NCI-H146 treated with DMSO at 0.1 percent for 48 hours (cell line): ENCODE results near the gene TRIP11.
A peak's percentile ranks its signal among the peaks of the same experiment; 100 is the strongest.
"Not testable (repeated sequence)": the region's sequence is repeated elsewhere in the genome, so short reads cannot be mapped to it uniquely, and the experiment has no call there.

Experiments
- DNase-seq: peaks from one replicate; lab custom pipeline; 2025; ENCODE audit not compliant: unreplicated experiment; lab: John Stamatoyannopoulos, UW

TRIP11 gene

DNA sequence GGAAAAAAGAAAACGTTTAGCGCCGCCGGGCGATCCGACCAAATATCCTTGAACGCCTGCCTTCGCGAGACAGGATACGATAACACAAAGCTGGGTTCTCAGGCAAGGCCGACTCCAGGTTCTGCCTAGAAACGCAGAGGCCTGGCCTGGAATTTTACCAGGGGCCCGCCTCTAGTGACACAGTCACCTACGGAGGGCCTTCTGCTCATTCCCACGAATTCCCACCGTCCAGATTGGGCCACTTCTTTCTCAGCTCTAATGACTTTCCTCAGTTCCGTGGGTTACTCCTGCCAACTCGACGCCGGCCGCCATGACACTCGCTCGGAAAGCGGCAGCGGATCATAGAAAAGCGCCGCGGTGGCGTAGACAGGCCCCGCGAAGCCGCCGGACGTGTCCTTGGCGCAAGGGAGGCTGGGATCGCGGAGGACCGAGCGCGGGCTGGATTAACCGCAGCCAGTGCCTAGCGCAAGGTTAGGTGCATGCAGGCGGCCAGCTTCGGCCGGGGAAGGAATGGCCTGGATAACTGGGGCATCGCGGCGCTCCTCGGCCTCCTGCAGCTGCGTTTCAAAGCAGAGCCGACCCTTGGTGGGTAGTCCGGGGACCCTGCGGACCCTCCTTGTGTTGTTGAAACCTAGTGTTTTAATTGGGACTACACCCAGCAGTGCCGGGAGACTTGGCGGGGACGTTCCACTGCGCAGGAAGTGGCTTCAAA lies at the start of gene TRIP11:
TSS of gene TRIP11 (minus strand) at position 341 of the 712 bp plus-strand sequence. CDS start 374 bp downstream, outside the sequence.
- peak; percentile 67 for DNase-seq

DNA sequence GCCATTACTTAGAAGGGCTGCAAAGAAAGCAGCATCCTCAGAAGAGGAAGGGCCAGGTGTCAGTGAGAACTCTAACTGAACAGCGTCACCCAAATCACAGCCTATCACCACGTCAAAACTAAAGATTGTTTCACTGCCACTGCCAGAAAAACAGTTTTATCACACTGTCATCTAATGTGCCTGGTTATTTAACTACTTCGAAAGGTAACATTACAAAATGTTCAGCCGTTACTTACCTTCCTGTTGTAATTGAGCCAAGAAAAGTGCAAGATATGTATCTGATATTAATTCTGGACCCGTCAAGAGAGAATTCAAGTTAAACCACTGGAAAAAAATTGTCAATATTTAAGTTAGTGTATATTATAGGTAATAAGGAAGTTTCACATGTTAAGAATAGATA lies 48.6 kb upstream of the TRIP11 start:
- no peak for DNase-seq

DNA sequence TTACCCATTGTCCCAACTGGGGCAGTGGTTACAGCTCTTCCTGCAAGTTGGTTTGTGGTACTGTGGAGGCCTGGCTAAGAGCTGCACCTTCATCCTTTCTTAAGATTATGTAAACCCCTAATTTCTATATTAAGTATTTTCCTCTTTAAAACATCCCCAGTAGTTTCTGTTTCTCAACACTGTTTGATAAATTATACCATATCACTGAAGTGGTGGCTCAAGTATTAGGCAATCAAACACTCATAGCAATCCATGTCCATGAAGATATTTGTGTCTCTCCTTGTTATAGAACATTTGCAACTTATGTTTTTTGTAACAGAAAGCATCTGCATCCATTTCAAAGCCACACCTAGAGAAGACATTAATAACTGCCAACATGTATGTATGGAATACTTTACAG lies 34.7 kb upstream of the TRIP11 start:
- no peak for DNase-seq

DNA sequence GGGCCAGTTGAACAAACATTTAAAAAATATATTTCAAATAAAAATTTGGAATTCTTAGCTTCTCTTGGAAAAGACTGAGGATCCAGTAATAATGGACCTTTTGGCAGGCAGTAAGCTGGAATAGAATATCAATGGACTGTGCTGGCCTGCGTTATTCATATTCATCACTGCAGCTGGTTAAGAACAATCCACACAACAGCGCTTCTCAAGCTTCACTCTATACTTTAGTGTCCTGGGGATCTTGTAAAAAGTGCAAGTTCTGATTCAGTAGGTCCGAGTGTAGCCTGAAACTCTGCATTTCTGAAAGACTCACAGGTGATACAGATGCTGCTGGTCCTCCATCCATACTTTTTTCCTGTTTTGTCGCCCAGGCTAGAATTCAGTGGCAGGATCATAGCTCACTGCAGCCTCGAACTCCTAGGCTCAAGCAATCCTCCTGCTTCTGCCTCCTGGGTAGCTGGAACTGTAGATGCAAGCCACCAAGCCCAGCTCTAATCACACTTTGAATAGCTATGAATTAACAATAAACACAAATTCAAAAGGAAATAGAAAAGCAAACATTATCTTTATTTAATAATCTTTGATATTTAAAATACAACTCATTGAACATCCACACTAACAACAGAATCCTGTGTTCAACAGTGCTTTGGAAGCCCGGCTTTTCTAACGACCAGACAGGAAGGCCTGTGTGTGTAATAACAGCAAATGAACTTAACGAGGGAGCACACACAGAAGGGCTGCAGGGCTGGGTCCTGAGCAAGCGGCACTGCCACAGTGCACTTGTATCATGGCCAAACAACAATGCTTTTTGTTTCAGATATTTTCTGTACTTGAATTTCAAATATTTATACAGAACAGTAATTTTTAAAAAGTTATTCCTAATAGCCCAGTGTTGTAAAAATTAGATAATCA lies 18.4 kb upstream of the TRIP11 start:
- DNase-seq: no peak

DNA sequence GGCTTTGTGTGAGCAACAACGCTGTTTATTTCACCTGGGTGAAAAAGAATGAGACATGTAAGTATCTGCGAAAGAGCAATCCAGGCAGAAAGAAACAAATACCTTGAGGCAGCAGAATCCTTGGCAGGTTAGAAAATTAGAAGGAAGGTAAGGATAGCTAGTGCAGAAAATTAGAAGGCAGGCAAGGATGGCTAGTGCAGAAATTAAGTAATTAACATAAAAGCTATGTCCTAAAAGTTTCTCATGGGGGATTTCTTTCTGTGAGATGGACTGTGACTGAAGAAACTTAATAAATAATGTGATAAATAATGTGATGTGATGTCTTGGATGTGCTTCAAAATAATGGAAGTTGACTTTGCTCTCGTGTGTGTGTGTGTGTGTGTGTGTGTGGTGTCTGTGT lies 9.9 kb upstream of the TRIP11 start:
- DNase-seq: no peak

DNA sequence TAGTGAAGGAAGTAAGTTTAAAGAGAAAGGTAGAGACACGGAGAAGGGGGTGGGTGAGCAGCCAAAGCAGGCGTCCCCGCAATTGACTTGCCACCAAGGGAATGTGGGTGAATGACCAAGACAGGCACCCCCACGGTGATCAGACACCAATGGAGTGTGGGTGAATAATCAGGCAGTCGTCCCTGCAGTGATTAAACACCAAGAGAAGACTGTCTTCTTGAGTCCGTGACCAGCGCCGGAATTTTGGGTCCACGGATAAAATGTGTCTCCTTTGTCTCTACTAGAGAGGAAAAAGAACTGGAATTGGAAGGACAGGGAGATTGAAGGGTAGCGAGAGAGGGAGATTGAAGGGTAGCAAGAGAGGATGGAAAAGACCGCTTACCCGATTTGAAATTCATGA lies 9.4 kb upstream of the TRIP11 start:
- DNase-seq: not testable (repeated sequence)

DNA sequence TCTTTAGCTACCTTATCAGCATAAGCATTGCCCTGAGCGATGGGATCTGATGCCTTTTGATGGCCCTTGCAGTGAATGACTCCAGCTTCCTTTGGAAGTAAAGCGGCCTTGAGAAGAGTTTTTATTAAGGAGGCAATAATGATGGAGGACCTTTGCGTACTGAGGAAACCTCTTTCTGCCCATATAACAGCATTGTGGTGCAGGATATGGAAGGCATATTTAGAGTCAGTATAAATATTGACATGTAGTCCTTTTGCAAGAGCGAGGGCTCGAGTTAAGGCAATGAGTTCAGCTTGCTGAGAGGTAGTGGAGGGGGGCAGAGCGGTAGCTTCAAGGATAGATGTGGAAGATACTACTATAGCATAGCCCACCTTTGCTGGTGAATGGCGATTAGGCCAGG lies 6.0 kb upstream of the TRIP11 start:
- not testable (repeated sequence) for DNase-seq

DNA sequence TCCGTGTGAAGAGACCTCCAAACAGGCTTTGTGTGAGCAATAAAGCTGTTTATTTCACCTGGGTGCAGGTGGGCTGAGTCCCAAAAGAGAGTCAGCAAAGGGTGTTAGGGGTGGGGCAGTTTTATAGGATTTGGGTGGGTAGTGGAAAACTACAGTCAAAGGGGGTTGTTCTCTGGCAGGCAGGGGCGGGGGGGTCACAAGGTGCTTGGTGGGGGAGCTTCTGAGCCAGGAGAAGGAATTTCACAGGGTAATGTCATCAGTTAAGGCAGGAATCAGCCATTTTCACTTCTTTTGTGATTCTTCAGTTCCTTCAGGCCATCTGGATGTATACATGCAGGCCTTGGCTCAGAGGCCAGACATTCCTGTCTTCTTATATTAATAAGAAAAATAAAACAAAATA lies 1.9 kb upstream of the TRIP11 start:
- not testable (repeated sequence) for DNase-seq

DNA sequence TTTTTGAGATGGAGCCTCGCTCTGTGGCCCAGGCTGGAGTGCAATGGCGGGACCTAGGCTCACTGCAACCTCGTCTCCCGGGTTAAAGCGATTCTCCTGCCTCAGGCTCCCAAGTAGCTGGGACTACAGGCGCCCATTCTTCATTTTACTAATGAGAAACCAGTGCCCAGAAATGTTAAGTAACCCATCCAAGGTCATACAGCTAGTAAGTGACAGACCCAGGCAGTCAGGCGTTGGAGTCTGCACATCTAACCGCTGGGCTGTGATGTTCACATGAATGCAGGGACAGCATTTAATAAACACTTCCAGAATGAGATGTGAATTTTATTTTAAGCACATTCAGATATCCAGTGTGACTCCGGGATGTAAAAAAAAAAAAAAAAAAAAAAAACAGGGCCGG lies 1.3 kb upstream of the TRIP11 start:
- no peak for DNase-seq

DNA sequence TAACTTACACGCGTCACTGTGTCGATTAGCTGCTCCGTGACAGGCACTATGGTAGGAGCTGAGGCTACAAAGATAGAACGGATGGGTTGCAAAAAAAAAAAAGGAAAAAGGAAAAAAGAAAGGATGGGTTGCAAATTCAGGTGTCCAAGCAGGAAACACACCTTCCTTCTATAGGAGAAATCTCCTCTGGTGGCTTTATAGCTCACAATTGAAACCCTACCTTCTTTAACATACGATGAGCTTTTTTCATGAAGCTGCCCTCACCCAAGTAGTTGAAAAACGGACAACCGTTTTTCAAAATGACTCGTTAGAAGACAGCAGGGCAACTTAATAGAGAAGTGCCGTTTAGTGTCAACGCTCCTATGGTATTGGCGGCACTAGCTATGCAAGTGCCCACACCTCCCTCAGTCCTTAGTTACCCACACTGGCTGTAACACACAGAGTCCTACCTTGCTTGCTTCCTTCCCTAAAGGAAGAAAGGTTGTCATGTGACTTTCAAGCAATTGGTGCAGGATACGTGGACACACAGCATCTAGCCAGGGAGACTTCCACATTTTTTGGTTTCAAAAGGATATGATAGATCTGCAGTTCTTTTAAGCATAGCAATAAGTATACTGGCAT lies 682 bp upstream of the TRIP11 start:
- peak; percentile 19 for DNase-seq

DNA sequence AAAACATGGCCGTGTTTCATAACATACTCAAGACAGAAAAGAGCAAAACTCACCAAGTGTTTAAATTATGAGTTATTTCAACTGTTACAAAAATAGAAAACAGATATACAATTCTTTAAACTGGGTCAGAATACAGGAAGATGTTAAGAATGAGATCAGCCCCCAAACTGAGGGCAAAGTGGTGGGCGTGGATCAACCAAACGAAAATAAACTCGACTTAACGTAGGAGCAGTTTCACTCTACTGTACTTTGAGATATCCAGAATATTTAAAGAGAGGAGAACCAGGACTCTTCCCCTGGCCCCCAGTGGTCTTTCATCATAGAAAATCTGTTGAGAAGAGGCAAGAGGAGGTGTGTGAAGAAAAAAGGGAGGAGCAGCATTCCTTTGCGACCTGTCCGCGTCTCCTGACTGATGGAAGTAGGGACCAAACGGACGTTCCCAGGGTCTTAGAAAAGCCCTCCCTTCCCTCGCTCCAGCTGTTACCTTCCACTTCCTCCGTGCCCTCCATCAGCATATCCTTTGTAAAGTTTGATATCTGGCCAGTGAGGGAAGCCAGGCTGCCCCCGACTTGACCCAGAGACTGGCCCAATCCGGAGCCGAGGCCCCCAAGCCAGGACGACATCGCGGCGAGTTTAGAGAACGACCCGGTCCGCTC lies 668 bp downstream of the TRIP11 start:
- DNase-seq: peak; percentile 36

DNA sequence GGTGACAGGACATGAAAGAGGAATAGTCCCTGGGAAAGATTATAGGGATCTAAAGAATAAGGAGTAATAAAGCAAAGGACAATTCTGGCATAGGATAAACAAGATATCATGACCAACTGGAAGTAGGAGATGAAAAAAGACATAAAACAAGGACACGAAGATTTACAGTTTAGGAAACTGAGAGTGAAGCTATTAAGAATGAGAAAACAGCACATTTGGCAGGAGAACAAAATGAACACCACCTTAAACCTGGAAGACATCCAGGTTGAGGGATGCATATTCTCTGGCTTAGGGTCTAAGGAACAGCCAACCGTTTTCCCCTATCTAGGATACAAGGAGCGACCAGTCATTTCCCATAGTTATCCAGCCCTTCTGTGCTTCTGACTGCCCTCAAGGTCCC lies 1.9 kb downstream of the TRIP11 start:
- DNase-seq: no peak

DNA sequence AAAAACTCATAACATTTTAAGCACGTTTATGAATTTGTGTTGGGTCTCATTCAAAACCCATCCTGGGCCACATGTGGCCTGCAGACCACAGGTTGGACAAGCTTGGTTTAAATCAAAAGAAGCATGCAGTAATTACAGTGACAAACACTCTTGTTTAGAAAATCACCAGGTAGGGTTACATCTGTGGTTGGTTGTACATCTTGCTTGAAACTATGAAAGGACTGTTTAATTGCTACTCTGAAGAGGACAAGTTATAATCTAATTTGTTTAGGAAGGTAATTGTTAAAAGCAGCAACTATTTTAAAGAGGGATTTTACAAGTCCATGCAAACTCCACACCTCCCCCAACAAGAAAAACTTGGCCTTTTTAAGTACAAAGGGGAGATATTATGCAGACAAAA lies 4.0 kb downstream of the TRIP11 start:
- no peak for DNase-seq

DNA sequence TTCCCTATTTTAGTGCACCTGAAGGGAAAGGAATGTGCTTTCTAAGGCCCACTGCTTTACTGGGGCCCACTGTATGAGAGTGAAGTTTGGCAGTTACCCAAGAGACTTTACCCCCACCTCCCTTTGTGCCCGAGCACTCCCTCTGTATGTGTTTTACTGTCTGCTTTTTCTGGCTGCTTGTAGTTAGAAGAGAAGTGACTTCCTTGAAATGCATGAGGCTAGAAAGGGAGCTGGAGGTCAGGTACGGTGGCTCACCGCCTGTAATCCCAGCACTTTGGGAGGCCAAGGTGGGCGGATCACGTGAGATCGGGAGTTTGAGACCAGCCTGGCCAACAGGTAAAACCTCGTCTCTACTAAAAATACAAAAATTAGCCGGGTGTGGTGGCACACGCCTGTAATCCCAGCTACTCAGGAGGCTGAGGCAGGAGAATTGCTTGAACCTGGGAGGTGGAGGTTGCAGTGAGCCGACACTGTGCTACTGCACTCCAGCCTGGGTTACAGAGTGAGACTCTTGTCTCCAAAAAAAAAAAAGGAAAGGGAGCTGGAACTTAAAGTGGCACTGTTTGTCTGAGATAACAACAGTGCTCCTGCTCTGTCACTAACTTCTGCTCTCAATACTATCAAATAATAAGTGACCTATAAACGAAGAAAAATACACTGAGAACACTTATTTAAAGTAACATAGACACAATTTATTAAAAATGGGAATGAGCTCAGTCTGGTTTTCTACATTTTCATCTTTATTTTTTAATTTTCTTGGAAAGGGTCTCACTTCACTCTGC lies 5.8 kb downstream of the TRIP11 start:
- DNase-seq: no peak

DNA sequence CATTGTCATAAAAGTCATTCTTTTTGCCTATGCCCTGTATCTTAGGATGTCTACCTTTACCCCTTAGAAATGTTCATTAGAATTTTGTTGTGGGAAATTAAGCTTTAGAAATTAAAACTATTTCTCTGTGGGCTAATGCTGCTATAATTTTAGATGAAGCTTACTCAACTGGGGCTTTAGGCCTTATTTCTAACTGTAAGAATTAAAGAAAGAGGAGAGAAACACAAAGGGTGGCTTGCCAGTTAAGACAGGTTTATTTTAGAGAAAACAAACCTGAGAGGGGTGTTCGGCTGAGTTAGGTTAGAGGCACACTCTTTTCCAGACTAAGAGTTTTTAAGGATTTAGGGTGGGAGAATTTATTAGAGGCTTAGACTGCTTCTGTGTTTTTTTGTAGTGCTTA lies 6.4 kb downstream of the TRIP11 start:
- DNase-seq: no peak

DNA sequence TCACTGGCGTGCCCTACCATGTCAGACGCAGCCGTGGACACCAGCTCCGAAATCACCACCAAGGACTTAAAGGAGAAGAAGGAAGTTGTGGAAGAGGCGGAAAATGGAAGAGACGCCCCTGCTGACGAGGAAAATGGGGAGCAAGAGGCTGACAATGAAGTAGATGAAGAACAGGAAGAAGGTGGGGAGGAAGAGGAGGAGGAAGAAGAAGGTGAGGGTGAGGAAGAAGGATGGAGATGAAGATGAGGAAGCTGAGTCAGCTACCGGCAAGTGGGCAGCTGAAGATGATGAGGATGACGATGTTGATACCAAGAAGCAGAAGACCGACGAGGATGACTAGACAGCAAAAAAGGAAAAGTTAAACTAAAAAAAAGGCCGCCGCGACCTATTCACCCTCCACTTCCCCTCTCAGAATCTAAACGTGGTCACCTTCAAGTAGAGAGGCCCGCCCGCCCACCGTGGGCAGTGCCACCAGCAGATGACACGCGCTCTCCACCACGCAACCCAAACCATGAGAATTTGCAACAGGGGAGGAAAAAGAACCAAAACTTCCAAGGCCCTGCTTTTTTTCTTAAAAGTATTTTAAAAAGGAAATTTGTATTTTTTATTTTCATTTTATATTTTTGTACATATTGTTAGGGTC lies 13.2 kb downstream of the TRIP11 start:
- DNase-seq: no peak

DNA sequence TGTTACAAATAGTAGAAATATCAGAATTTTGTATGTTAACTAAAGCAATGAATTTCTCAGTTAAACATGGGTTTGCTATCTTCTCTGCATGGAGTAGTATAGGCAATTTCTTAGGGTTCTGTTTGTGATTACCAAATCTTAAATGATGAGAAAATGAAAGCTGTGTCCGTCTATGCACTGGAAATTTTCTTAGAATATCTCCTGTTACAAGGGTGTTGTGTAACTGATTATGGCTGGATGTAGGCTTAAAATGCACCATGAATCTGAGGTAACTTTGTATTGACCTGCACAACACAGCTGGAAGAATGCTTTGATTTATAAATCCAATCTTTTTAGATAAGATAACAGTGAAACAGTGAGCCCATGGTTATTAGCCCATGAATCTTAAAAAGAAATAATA lies 17.8 kb downstream of the TRIP11 start:
- no peak for DNase-seq

DNA sequence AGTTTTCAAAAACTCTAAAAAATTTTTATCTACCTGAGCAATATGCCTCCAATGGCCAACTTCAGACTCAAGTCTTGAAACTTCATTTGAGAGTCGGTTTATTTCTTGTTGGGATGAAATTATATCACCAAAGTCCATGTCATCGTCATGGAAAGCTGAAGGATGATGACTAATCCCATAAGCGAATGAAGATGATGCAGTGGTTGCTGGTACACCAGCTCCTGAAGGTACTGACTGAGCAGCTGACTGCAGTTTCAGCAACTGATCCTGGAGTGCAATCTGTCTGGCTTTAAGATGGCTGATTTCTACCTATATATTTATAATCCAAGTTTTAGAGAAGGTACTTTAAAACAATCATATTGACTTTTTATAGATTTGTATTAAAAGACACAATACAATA lies 18.3 kb downstream of the TRIP11 start:
- no peak for DNase-seq

DNA sequence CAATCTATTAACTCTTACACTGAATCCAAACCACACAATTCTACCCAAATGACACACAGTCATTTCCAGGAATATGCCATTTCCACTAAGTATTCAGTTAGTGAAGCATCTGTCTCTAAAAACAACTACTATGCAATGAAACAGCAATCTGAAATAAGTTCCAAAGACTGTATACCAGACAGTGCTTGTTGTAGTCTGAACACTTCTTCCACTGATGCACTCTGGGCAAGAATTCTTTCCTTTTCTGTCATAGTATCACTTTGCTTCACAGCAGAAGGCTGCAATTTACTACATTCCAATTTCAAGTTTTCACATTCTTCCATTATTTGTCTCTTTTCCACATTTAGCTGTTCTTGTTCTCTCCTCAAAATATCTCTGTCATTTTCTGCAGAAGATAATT lies 25.8 kb downstream of the TRIP11 start:
- DNase-seq: no peak

DNA sequence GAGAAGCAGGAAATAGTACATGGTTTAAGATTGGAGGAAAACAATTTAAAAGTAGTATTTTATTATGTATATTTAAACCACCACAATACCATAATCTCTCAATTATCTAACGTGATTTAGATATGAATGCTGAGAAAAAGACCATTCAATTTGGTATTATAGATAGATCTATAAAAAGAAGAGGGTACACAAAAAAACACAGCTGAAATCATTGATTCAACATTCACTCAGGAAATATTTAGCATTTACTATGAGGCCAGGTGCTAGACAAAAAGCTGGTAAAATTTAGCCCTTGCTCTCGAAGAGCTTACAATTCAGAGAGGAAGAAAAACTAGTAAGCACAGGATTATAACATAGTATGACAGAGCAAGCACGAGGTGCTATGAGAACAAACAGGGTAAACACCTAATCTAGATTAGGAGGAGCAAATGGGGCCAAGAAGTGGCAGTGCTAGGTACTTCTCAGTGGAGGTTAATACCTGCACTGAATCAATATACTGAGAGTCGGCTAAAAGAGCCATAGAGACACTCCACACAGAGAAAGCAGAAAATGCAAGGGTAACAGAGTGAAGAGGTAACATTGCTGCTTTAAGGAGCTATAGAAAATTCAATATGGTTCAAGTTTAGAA lies 27.6 kb downstream of the TRIP11 start:
- peak; percentile 14 for DNase-seq
